Measurements from ENCODE around the gene SDCCAG8. TPM values are rescaled to one million over a fixed set of nuclear protein-coding genes. Genes with fewer than 3 reads are reported as not detected.

The SDCCAG8 gene
- total RNA-seq, 1 donor from 2014 or later: 21.4 TPM

GRCh38 chr1:243272401-243272800, 16.6 kb downstream of the SDCCAG8 start:
- H3K27ac ChIP-seq (replicated peaks): no peak overlapping the region
- DNase-seq: no peak
- H3K27me3 ChIP-seq (ENCODE audit: low read depth): no peaks in the 10 kb centered on the region
- no peak overlapping the region for H3K4me3 ChIP-seq
- peaks cover 30% of the 10 kb centered on the region for H3K4me1 ChIP-seq
- H3K9me3 ChIP-seq (replicated peaks): peaks cover 9% of the 10 kb centered on the region
- TF ChIP-seq CTCF (IDR thresholded peaks at IDR 0.05; ENCODE audit: borderline replicate concordance): no peak
- peaks cover 49% of the 10 kb centered on the region for H3K36me3 ChIP-seq
- intact Hi-C loops (cut with micrococcal nuclease): no loop called here

GRCh38 chr1:243273506-243273905, 17.7 kb downstream of the SDCCAG8 start:
- Histone ChIP-seq H3K27ac (replicated peaks) (no peak overlapping the region), H3K27me3 (ENCODE audit: low read depth) (no peaks in the 10 kb centered on the region), H3K9me3 (replicated peaks) (peaks cover 19% of the 10 kb centered on the region), H3K4me1 (peaks cover 22% of the 10 kb centered on the region), H3K4me3 (no peak overlapping the region), H3K36me3 (peaks cover 60% of the 10 kb centered on the region)
- no peak for DNase-seq
- intact Hi-C loops (cut with micrococcal nuclease): no loop called here
- no peak for TF ChIP-seq CTCF (IDR thresholded peaks at IDR 0.05; ENCODE audit: borderline replicate concordance)

GRCh38 chr1:243273945-243274344, 18.1 kb downstream of the SDCCAG8 start:
- peaks cover 19% of the 10 kb centered on the region for H3K9me3 ChIP-seq (replicated peaks)
- peaks cover 65% of the 10 kb centered on the region for H3K36me3 ChIP-seq
- no peak for TF ChIP-seq CTCF (IDR thresholded peaks at IDR 0.05; ENCODE audit: borderline replicate concordance)
- no peak overlapping the region for H3K4me3 ChIP-seq
- peaks cover 17% of the 10 kb centered on the region for H3K4me1 ChIP-seq
- DNase-seq: no peak
- no peaks in the 10 kb centered on the region for H3K27me3 ChIP-seq (ENCODE audit: low read depth)
- intact Hi-C loops (cut with micrococcal nuclease): no loop called here
- no peak overlapping the region for H3K27ac ChIP-seq (replicated peaks)

- intact Hi-C loops (cut with micrococcal nuclease): no loop called here
- Histone ChIP-seq H3K9me3 (replicated peaks) (peaks cover 19% of the 10 kb centered on the region), H3K4me3 (no peak overlapping the region), H3K27ac (replicated peaks) (no peak overlapping the region), H3K27me3 (ENCODE audit: low read depth) (no peaks in the 10 kb centered on the region), H3K4me1 (peaks cover 4% of the 10 kb centered on the region), H3K36me3 (peaks cover 72% of the 10 kb centered on the region)
- no peak for DNase-seq
- no peak for TF ChIP-seq CTCF (IDR thresholded peaks at IDR 0.05; ENCODE audit: borderline replicate concordance)
These were observed 19.5 kb downstream of the SDCCAG8 start for GRCh38 chr1:243275316-243275715.

GRCh38 chr1:243280571-243281129, 24.8 kb downstream of the SDCCAG8 start:
- H3K9me3 ChIP-seq (replicated peaks): peaks cover 19% of the 10 kb centered on the region
- H3K4me1 ChIP-seq: no peaks in the 10 kb centered on the region
- H3K36me3 ChIP-seq: peaks cover 69% of the 10 kb centered on the region
- DNase-seq: no peak
- no peak for TF ChIP-seq CTCF (IDR thresholded peaks at IDR 0.05; ENCODE audit: borderline replicate concordance)
- intact Hi-C loops (cut with micrococcal nuclease): no loop called here
- no peak overlapping the region for H3K4me3 ChIP-seq
- H3K27me3 ChIP-seq (ENCODE audit: low read depth): no peaks in the 10 kb centered on the region
- H3K27ac ChIP-seq (replicated peaks): no peak overlapping the region
